Stomach (tissue), 4 donors: ENCODE data around the gene ASZ1.
"Not testable (repeated sequence)": the region's sequence is repeated elsewhere in the genome, so short reads cannot be mapped to it uniquely, and the experiment has no call there.

Experiments
- POLR2AphosphoS5 ChIP-seq, 3 donors: sonication (generic); formaldehyde crosslinking; IDR thresholded peaks; one replicate each; pipeline ENCODE4 v1.6.1; 2016; ENCODE audit warnings: antibody characterized with exemption in 3 of 3
- TF ChIP-seq, protein P1 (sequence below), 7 experiments: fragments of 450-650 bp in 4 of 7; fragments of 200-600 bp in 3 of 7; sonication (generic) in 3 of 7; IDR thresholded peaks; one replicate each; pipeline ENCODE4 v1.5.1; 2016 to 2019; ENCODE audit warnings: antibody characterized with exemption in 7 of 7, control low read depth in 2 of 7, mild to moderate bottlenecking in 1 of 7

- not testable (repeated sequence) for TF ChIP-seq POLR2AphosphoS5 (IDR thresholded peaks at IDR 0.05)
- TF ChIP-seq, protein P1, sequence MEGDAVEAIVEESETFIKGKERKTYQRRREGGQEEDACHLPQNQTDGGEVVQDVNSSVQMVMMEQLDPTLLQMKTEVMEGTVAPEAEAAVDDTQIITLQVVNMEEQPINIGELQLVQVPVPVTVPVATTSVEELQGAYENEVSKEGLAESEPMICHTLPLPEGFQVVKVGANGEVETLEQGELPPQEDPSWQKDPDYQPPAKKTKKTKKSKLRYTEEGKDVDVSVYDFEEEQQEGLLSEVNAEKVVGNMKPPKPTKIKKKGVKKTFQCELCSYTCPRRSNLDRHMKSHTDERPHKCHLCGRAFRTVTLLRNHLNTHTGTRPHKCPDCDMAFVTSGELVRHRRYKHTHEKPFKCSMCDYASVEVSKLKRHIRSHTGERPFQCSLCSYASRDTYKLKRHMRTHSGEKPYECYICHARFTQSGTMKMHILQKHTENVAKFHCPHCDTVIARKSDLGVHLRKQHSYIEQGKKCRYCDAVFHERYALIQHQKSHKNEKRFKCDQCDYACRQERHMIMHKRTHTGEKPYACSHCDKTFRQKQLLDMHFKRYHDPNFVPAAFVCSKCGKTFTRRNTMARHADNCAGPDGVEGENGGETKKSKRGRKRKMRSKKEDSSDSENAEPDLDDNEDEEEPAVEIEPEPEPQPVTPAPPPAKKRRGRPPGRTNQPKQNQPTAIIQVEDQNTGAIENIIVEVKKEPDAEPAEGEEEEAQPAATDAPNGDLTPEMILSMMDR (IDR thresholded peaks at IDR 0.05): not testable (repeated sequence)
Measured at GRCh38 chr7:117414591-117414990, 12.7 kb downstream of the ASZ1 start.
